ENCODE data around the gene S100A3.

The S100A3 gene

DNA sequence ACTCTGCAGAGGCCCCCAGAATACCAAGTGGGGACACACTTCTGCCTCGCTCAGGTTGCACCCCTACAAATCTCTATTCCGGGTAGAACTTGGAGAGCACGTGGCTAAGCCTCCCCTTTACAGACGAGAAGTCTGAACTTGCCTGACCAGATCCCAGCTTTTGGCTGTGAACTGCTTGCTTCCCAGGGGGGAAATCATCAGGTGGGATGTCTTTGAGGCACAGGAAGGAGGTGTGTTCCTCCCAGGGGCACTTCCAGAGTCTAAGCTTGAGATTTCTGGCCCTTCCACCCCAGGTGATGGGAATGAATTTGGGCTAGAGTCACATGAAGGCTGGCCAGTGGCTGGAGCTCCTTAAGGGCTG lies 1.3 kb upstream of the S100A3 start:
- Mint-ChIP-seq H3K27me3 (no peaks in the 10 kb centered on the region), H3K27ac (peak overlapping the region; percentile 94), H3K4me3 (peak overlapping the region; percentile 30), H3K4me1 (ENCODE audit: low read depth) (peaks cover 94% of the 10 kb centered on the region), H3K36me3 (ENCODE audit: low read depth) (peaks cover 7% of the 10 kb centered on the region), H3K9me3 (no peaks in the 10 kb centered on the region)
- intact Hi-C loops (cut with micrococcal nuclease), result loop anchor here (2.0 kb wide), 1 partner anchor 16 kb away; no protein-coding TSS in a partner anchor

- no peaks in the 10 kb centered on the region for H3K9me3 Mint-ChIP-seq
Measured at GRCh38 chr1:153549741-153550397, 811 bp upstream of the S100A3 start.

DNA sequence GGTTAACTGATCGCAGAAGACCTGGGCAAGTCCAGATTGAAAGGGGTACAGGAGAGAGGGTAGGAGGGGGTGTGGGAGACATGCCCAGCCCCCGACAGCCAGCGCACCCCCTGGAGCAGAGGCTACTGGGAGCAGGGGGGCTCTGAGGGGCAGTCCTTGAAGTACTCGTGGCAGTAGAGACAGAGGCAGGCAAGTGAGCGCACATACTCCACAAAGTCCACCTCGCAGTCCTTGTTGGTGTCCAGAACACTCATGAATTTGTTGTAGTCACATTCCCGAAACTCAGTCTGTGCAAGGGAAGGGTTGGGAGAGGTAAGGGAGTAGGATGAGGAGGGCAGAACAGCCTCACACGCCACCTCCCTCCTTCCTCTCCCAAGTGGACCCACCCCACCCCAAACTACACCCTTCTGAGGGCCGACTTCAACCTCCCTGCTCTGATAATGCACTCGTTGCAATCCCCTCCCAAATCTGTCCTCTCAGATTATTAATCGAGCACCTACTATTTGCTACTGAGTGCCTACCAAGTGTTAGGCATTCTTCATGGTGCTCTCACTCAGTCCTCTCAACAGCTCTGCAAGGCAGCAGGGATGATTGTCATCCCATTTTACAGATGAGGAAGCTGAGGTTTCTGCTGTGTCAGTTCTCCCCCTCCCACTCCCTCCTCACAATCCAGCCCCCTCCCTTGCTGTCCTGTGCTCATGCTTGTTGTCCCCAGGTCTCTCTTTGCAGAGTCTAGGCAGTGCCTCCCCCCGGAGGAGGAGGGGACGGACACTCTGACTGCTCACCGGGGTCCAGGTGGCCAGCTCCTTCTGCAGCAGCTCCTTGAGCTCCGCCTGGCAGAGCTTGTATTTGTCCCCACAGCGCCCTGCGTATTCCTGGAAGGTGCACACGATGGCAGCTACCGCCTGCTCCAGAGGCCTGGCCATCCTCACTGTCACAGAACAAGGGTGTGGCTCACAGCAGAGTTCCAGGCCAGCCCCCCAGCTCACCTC lies 1.2 kb downstream of the S100A3 start:
- H3K9me3 Mint-ChIP-seq, result no peaks in the 10 kb centered on the region
- H3K4me3 Mint-ChIP-seq, result no peak overlapping the region
- intact Hi-C loops (cut with micrococcal nuclease), result no loop called here
- H3K4me1 Mint-ChIP-seq (ENCODE audit: low read depth), result peaks cover 96% of the 10 kb centered on the region
- H3K27me3 Mint-ChIP-seq, result no peaks in the 10 kb centered on the region
- H3K36me3 Mint-ChIP-seq (ENCODE audit: low read depth), result peaks cover 32% of the 10 kb centered on the region
- peak overlapping the region; percentile 94 for H3K27ac Mint-ChIP-seq

More at GRCh38 chr1:153549741-153550397, 811 bp upstream of the S100A3 start:
- Mint-ChIP-seq H3K27ac (peak overlapping the region; percentile 94), H3K4me1 (ENCODE audit: low read depth) (peaks cover 96% of the 10 kb centered on the region), H3K27me3 (no peaks in the 10 kb centered on the region), H3K36me3 (ENCODE audit: low read depth) (peaks cover 12% of the 10 kb centered on the region), H3K4me3 (peak overlapping the region; percentile 30)
- intact Hi-C loops (cut with micrococcal nuclease), result loop anchor here (2.0 kb wide), 1 partner anchor 17 kb away; no protein-coding TSS in a partner anchor

- H3K27me3 Mint-ChIP-seq, result no peaks in the 10 kb centered on the region
- H3K27ac Mint-ChIP-seq, result peak overlapping the region; percentile 94
- peak overlapping the region; percentile 97 for H3K4me3 Mint-ChIP-seq
- H3K9me3 Mint-ChIP-seq, result no peaks in the 10 kb centered on the region
- intact Hi-C loops (cut with micrococcal nuclease), result no loop called here
- peaks cover 97% of the 10 kb centered on the region for H3K4me1 Mint-ChIP-seq (ENCODE audit: low read depth)
- peaks cover 37% of the 10 kb centered on the region for H3K36me3 Mint-ChIP-seq (ENCODE audit: low read depth)
Measured at GRCh38 chr1:153546796-153547559, 2.1 kb downstream of the S100A3 start.

DNA sequence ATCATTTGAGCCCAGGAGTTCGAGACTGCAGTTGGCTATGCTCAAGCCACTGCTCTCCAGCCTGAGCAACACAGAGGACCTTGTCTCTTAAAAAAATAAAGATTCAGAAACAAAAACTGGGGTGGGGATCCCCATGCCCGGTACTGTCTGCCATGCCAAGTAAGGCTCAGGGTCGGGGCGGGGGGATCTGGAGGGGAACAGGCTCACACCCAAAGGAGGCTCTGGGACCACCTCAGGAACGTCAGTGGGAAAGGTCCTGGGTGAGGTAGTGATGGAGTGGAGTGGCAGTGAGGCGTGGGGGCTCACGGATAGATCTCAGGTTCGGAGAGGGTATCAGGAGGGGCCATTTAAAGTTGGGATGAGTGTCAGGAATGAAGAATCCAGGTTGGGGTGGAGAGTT lies 2.7 kb downstream of the S100A3 start:
- intact Hi-C loops (cut with micrococcal nuclease), result no loop called here
- Mint-ChIP-seq H3K4me1 (ENCODE audit: low read depth) (peaks cover 99% of the 10 kb centered on the region), H3K9me3 (no peaks in the 10 kb centered on the region), H3K36me3 (ENCODE audit: low read depth) (peaks cover 37% of the 10 kb centered on the region), H3K4me3 (peak overlapping the region; percentile 97), H3K27ac (peak overlapping the region; percentile 94), H3K27me3 (no peaks in the 10 kb centered on the region)

GRCh38 chr1:153545067-153546055 lies 3.7 kb downstream of the S100A3 start, which contains the start of gene S100A4:
S100A4 (minus strand) TSS chr1:153545806; CDS start chr1:153544794, 1,012 bp downstream.
- peak within 1 kb of the TSS; percentile 94 for H3K27ac Mint-ChIP-seq
- intact Hi-C loops (cut with micrococcal nuclease), result no loop called here
- H3K27me3 Mint-ChIP-seq, result no peaks in the 10 kb centered on the region
- H3K36me3 Mint-ChIP-seq (ENCODE audit: low read depth), result peaks cover 37% of the 10 kb centered on the region
- peak within 1 kb of the TSS; percentile 97 for H3K4me3 Mint-ChIP-seq
- H3K4me1 Mint-ChIP-seq (ENCODE audit: low read depth), result peaks cover 99% of the 10 kb centered on the region
- H3K9me3 Mint-ChIP-seq, result no peaks in the 10 kb centered on the region

- Mint-ChIP-seq H3K9me3 (no peaks in the 10 kb centered on the region), H3K27ac (peak overlapping the region; percentile 94), H3K36me3 (ENCODE audit: low read depth) (peaks cover 40% of the 10 kb centered on the region), H3K27me3 (no peaks in the 10 kb centered on the region), H3K4me3 (peak overlapping the region; percentile 97), H3K4me1 (ENCODE audit: low read depth) (peaks cover 99% of the 10 kb centered on the region)
- intact Hi-C loops (cut with micrococcal nuclease), result no loop called here
Measured at GRCh38 chr1:153544453-153545066, 4.5 kb downstream of the S100A3 start.

DNA sequence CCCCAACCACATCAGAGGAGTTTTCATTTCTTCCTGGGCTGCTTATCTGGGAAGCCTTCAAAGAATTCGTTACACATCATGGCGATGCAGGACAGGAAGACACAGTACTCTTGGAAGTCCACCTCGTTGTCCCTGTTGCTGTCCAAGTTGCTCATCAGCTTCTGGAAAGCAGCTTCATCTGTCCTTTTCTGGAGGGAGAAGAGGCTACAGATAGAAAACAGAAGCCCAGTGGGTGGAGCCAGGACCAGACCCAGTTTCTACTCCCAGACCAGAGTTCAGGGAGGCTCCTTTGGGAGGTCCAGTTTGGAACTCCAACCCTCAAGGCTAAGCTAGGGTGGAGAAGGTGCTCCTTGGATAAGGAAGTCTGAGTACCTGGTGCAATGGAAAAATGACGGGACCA lies 5.3 kb downstream of the S100A3 start:
- H3K36me3 Mint-ChIP-seq (ENCODE audit: low read depth), result peaks cover 43% of the 10 kb centered on the region
- intact Hi-C loops (cut with micrococcal nuclease), result no loop called here
- peak overlapping the region; percentile 94 for H3K27ac Mint-ChIP-seq
- H3K9me3 Mint-ChIP-seq, result no peaks in the 10 kb centered on the region
- H3K4me1 Mint-ChIP-seq (ENCODE audit: low read depth), result peaks cover 95% of the 10 kb centered on the region
- H3K27me3 Mint-ChIP-seq, result no peaks in the 10 kb centered on the region
- H3K4me3 Mint-ChIP-seq, result peak overlapping the region; percentile 97

DNA sequence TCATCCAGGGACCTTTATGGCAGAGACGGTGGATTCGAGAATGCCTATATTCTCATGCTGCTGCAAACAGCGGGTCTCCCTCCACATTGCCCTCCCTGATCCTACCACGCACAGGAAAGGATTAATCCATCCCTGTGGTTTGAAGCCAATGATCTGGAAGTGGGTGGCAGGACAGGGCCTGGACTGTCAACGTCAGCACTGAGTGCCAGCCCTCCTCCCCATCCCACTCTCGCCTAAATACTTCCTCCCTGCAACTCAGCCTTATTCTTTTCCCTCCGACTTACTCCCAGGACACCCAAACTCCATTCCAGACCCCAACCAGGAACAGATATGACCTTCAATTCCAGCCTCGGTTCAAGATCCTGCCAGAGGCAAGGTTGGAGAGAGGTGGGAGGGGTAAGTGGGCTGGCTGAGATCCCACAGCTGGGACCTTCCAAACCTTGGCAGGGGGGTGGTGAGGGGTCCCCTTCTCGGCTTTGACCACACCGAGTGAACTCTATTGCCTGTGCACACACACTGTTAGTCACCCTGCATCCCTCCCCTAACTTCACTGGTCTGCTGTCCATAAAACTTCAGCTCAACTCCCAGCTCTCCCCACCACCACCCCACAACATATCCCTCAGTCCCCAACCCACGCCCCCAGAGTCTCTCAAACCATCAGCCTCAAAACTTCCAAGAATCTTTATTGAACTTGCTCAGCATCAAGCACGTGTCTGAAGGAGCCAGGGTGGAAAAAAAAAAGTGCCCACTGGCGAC lies 5.9 kb downstream of the S100A3 start:
- Mint-ChIP-seq H3K36me3 (ENCODE audit: low read depth) (peaks cover 43% of the 10 kb centered on the region), H3K27me3 (no peaks in the 10 kb centered on the region), H3K4me1 (ENCODE audit: low read depth) (peaks cover 95% of the 10 kb centered on the region), H3K9me3 (no peaks in the 10 kb centered on the region), H3K27ac (peak overlapping the region; percentile 94), H3K4me3 (peak overlapping the region; percentile 97)
- intact Hi-C loops (cut with micrococcal nuclease), result no loop called here

DNA sequence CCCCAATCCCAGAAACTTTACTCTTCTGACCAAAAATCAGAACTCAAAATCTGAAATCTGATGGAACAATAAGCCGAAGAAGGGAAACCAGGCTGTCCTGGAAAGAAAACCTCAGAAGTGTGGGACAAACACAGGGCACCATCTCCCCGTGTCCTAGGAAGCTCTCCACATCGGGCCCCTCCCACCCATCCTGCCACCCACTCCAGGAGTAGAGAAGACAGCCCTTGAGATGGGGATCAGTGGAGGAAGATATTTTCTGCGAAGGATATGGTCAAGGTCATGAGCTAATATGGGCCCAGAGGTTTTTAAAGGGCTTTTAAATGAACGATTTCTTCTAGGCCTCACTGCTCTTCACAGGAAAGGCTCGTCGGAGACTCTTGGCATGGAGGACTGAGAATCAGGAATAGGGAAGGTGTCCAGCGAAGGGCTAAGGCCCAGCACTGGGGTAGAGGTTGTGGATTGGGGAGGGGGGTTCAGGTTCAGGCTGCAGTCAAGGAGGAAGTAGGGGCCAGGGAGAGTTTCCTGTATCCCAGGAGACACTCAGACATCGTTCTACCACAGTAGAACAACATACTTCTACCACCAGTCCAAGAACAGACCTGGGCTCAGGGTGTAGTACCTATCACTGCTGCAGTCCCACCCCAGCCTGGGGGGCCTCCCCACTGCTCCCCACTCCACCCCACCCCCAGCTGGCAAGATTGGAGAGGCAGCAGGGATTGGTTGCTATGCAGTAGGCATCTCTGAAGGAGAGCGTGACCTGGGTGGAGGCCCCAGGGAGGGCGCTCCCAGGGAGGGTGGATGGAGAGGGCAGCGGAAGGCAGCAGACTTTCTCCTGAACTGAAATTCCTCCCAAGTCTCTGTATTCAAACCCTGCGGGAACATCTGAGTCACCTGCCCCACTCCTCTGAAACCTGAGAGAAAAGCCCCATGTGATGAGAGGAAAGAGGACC lies 7.1 kb downstream of the S100A3 start:
- H3K4me1 Mint-ChIP-seq (ENCODE audit: low read depth), result peaks cover 95% of the 10 kb centered on the region
- H3K27me3 Mint-ChIP-seq, result no peaks in the 10 kb centered on the region
- H3K27ac Mint-ChIP-seq, result peak overlapping the region; percentile 94
- no peaks in the 10 kb centered on the region for H3K9me3 Mint-ChIP-seq
- H3K36me3 Mint-ChIP-seq (ENCODE audit: low read depth), result peaks cover 43% of the 10 kb centered on the region
- intact Hi-C loops (cut with micrococcal nuclease), result no loop called here
- H3K4me3 Mint-ChIP-seq, result peak overlapping the region; percentile 97

Data from dendritic cell treated with granulocyte-macrophage colony-stimulating factor and Interleukin-4, amounts not matched to agents 40 ng/mL and 50 ng/mL, for 4 days (primary cell).